ENCODE results near the gene BPIFB3.

DNA sequence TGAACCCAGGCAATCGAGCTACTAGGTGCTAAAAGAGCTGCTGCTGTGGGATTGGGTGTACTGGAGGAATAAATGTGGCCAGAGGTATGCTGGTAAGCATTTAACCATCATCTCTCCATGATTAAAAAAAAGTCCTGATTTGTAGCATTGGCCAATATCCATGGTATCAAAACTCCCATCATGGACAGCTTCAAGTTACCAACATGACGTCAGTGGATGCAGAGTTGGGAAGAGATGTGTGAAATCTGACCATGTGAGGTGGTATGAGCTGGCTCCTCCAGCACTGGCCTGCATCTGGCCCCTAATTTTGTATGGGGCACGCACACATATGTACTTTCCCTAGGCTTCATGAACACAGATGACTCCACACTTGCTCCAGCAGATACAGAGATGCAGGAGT lies 37.4 kb downstream of the BPIFB3 start:
- TF ChIP-seq, protein P1, sequence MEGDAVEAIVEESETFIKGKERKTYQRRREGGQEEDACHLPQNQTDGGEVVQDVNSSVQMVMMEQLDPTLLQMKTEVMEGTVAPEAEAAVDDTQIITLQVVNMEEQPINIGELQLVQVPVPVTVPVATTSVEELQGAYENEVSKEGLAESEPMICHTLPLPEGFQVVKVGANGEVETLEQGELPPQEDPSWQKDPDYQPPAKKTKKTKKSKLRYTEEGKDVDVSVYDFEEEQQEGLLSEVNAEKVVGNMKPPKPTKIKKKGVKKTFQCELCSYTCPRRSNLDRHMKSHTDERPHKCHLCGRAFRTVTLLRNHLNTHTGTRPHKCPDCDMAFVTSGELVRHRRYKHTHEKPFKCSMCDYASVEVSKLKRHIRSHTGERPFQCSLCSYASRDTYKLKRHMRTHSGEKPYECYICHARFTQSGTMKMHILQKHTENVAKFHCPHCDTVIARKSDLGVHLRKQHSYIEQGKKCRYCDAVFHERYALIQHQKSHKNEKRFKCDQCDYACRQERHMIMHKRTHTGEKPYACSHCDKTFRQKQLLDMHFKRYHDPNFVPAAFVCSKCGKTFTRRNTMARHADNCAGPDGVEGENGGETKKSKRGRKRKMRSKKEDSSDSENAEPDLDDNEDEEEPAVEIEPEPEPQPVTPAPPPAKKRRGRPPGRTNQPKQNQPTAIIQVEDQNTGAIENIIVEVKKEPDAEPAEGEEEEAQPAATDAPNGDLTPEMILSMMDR (tag by site-specific recombination; IDR thresholded peaks at IDR 0.05), result no peak
- TF ChIP-seq ZNF391 (tag by site-specific recombination; IDR thresholded peaks at IDR 0.05; ENCODE audit: borderline replicate concordance, low read depth), result no peak
- TF ChIP-seq BCL11B (tag by site-specific recombination; IDR thresholded peaks at IDR 0.05; ENCODE audit: low read depth), result no peak
- no peak for TF ChIP-seq SCRT2 (tag by site-specific recombination; IDR thresholded peaks at IDR 0.05)
- no peak for TF ChIP-seq ZNF747 (tag by site-specific recombination; IDR thresholded peaks at IDR 0.05)
- TF ChIP-seq MYNN (tag by site-specific recombination; IDR thresholded peaks at IDR 0.05; ENCODE audit: borderline replicate concordance), result no peak
- TF ChIP-seq, protein P2, sequence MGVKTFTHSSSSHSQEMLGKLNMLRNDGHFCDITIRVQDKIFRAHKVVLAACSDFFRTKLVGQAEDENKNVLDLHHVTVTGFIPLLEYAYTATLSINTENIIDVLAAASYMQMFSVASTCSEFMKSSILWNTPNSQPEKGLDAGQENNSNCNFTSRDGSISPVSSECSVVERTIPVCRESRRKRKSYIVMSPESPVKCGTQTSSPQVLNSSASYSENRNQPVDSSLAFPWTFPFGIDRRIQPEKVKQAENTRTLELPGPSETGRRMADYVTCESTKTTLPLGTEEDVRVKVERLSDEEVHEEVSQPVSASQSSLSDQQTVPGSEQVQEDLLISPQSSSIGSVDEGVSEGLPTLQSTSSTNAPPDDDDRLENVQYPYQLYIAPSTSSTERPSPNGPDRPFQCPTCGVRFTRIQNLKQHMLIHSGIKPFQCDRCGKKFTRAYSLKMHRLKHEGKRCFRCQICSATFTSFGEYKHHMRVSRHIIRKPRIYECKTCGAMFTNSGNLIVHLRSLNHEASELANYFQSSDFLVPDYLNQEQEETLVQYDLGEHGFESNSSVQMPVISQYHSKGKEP (tag by site-specific recombination; IDR thresholded peaks at IDR 0.05), result no peak
- no peak for TF ChIP-seq ZBTB21 (tag by site-specific recombination; IDR thresholded peaks at IDR 0.05)
- TF ChIP-seq WT1 (tag by site-specific recombination; IDR thresholded peaks at IDR 0.05), result no peak
- no peak for TF ChIP-seq ZNF366 (tag by site-specific recombination; conservative IDR thresholded peaks at IDR 0.05)
- TF ChIP-seq, protein P3, sequence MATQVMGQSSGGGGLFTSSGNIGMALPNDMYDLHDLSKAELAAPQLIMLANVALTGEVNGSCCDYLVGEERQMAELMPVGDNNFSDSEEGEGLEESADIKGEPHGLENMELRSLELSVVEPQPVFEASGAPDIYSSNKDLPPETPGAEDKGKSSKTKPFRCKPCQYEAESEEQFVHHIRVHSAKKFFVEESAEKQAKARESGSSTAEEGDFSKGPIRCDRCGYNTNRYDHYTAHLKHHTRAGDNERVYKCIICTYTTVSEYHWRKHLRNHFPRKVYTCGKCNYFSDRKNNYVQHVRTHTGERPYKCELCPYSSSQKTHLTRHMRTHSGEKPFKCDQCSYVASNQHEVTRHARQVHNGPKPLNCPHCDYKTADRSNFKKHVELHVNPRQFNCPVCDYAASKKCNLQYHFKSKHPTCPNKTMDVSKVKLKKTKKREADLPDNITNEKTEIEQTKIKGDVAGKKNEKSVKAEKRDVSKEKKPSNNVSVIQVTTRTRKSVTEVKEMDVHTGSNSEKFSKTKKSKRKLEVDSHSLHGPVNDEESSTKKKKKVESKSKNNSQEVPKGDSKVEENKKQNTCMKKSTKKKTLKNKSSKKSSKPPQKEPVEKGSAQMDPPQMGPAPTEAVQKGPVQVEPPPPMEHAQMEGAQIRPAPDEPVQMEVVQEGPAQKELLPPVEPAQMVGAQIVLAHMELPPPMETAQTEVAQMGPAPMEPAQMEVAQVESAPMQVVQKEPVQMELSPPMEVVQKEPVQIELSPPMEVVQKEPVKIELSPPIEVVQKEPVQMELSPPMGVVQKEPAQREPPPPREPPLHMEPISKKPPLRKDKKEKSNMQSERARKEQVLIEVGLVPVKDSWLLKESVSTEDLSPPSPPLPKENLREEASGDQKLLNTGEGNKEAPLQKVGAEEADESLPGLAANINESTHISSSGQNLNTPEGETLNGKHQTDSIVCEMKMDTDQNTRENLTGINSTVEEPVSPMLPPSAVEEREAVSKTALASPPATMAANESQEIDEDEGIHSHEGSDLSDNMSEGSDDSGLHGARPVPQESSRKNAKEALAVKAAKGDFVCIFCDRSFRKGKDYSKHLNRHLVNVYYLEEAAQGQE (tag by site-specific recombination; IDR thresholded peaks at IDR 0.05), result no peak
- TF ChIP-seq, protein P4, sequence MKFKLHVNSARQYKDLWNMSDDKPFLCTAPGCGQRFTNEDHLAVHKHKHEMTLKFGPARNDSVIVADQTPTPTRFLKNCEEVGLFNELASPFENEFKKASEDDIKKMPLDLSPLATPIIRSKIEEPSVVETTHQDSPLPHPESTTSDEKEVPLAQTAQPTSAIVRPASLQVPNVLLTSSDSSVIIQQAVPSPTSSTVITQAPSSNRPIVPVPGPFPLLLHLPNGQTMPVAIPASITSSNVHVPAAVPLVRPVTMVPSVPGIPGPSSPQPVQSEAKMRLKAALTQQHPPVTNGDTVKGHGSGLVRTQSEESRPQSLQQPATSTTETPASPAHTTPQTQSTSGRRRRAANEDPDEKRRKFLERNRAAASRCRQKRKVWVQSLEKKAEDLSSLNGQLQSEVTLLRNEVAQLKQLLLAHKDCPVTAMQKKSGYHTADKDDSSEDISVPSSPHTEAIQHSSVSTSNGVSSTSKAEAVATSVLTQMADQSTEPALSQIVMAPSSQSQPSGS (tag by site-specific recombination; IDR thresholded peaks at IDR 0.05; ENCODE audit: low read depth), result no peak
- no peak for TF ChIP-seq ZNF792 (tag by site-specific recombination; IDR thresholded peaks at IDR 0.05)

All from HEK293 (cell line).